ENCODE measurements around the gene F2. TPM values are rescaled to one million over a fixed set of nuclear protein-coding genes. Genes with fewer than 3 reads are reported as not detected.

F2 gene
- total RNA-seq, 1 experiment from 2014 or later = 0.47 TPM

DNA sequence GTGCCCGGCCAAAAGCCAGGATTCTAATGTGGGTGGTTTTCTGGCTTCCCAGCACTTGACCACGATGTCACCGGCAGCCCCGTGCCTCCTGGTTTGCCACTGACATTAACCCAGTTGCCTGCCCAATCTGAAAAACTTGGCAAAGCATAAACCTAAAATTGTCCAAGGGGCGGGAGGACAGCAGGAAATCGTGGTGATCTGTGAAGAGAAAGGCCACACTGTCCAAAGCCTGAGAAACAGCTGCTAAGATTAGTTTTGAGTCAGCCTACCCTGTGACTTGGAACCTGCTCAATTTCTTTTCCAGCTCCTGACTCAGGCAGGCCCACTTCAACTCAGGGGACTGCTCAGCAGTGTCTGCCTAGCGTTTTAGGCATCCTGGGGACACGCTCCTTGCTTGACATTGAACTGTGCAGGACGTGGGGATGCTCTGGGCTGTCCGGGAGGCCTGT, 8.2 kb upstream of the F2 start:
- no peaks in the 10 kb centered on the region for H3K9me3 ChIP-seq (ENCODE audit: control insufficient read depth in 1 of 2, insufficient read depth in 1 of 2, low read depth in 1 of 2, low read length in 2 of 2)
- ChIA-PET POLR2A (no interaction called here), RAD21 (ENCODE audit: low non-redundant PET in 1 of 2, low total read pairs in 2 of 2, uncharacterized antibody in 2 of 2, unreplicated experiment in 2 of 2) (no interaction called here), CTCF (no interaction called here)
- H3K79me2 ChIP-seq (ENCODE audit: insufficient read depth, low read length) = no peaks in the 10 kb centered on the region
- TF ChIP-seq ZFX (IDR thresholded peaks at IDR 0.05) (no peak), JUND (IDR thresholded peaks at IDR 0.05) (no peak), YY1 (IDR thresholded peaks at IDR 0.05; ENCODE audit: extremely low read depth, insufficient replicate concordance, low read depth, low read length) (no peak), EZH2phosphoT487 (IDR thresholded peaks at IDR 0.05; ENCODE audit: borderline replicate concordance) (no peak), CBX3 (IDR thresholded peaks at IDR 0.05; ENCODE audit: low read depth) (no peak)
- TF ChIP-seq, protein P1, sequence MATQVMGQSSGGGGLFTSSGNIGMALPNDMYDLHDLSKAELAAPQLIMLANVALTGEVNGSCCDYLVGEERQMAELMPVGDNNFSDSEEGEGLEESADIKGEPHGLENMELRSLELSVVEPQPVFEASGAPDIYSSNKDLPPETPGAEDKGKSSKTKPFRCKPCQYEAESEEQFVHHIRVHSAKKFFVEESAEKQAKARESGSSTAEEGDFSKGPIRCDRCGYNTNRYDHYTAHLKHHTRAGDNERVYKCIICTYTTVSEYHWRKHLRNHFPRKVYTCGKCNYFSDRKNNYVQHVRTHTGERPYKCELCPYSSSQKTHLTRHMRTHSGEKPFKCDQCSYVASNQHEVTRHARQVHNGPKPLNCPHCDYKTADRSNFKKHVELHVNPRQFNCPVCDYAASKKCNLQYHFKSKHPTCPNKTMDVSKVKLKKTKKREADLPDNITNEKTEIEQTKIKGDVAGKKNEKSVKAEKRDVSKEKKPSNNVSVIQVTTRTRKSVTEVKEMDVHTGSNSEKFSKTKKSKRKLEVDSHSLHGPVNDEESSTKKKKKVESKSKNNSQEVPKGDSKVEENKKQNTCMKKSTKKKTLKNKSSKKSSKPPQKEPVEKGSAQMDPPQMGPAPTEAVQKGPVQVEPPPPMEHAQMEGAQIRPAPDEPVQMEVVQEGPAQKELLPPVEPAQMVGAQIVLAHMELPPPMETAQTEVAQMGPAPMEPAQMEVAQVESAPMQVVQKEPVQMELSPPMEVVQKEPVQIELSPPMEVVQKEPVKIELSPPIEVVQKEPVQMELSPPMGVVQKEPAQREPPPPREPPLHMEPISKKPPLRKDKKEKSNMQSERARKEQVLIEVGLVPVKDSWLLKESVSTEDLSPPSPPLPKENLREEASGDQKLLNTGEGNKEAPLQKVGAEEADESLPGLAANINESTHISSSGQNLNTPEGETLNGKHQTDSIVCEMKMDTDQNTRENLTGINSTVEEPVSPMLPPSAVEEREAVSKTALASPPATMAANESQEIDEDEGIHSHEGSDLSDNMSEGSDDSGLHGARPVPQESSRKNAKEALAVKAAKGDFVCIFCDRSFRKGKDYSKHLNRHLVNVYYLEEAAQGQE (IDR thresholded peaks at IDR 0.05; ENCODE audit: low read depth) = no peak
- TF ChIP-seq, protein P2, sequence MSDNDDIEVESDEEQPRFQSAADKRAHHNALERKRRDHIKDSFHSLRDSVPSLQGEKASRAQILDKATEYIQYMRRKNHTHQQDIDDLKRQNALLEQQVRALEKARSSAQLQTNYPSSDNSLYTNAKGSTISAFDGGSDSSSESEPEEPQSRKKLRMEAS (IDR thresholded peaks at IDR 0.05) = no peak
- H4K20me1 ChIP-seq (ENCODE audit: insufficient read depth) = no peaks in the 10 kb centered on the region
- peaks cover 0 to 4% of the 10 kb centered on the region in 2 experiments; a peak in 2 of 4 replicates for H3K36me3 ChIP-seq (ENCODE audit: control insufficient read depth in 1 of 2, insufficient read depth in 2 of 2, low read length in 2 of 2)
- DNase-seq (ENCODE audit: low read depth, low spot score) (no peak), ATAC-seq (no peak)
- no peaks in the 10 kb centered on the region for H3K27me3 ChIP-seq (ENCODE audit: insufficient read depth, low read length)
- intact Hi-C loops (cut with micrococcal nuclease) = no loop called here
- H3K9me2 ChIP-seq (ENCODE audit: insufficient read depth) = no peaks in the 10 kb centered on the region
- peaks cover 0 to 11% of the 10 kb centered on the region in 2 experiments; a peak in 1 of 4 replicates for H3K4me1 ChIP-seq (ENCODE audit: control insufficient read depth in 1 of 2, insufficient read depth in 2 of 2, low read length in 2 of 2)
- no peak overlapping the region for H3K4me2 ChIP-seq (ENCODE audit: low read length)
- no TSS peak for BruUV-seq (replicated peaks)
- H3K4me3 ChIP-seq (replicated peaks in 1 of 2; ENCODE audit: low read depth in 1 of 2, low read length in 2 of 2) = no peak overlapping the region
- no peak overlapping the region for H2AFZ ChIP-seq (ENCODE audit: low read depth, low read length, poor library complexity, severe bottlenecking)
- no peak overlapping the region for H3K9ac ChIP-seq (ENCODE audit: low read length)
- no peak overlapping the region for H3K27ac ChIP-seq (ENCODE audit: low read depth, low read length)
